Measurements from ENCODE around the gene OMA1. TPM values are rescaled to one million over a fixed set of nuclear protein-coding genes. Genes with fewer than 3 reads are reported as not detected.

OMA1 gene
- polyA plus RNA-seq, 2 of the 4 experiments (the other 2 are of a cell fraction), result 11.7 to 18.0 TPM

DNA sequence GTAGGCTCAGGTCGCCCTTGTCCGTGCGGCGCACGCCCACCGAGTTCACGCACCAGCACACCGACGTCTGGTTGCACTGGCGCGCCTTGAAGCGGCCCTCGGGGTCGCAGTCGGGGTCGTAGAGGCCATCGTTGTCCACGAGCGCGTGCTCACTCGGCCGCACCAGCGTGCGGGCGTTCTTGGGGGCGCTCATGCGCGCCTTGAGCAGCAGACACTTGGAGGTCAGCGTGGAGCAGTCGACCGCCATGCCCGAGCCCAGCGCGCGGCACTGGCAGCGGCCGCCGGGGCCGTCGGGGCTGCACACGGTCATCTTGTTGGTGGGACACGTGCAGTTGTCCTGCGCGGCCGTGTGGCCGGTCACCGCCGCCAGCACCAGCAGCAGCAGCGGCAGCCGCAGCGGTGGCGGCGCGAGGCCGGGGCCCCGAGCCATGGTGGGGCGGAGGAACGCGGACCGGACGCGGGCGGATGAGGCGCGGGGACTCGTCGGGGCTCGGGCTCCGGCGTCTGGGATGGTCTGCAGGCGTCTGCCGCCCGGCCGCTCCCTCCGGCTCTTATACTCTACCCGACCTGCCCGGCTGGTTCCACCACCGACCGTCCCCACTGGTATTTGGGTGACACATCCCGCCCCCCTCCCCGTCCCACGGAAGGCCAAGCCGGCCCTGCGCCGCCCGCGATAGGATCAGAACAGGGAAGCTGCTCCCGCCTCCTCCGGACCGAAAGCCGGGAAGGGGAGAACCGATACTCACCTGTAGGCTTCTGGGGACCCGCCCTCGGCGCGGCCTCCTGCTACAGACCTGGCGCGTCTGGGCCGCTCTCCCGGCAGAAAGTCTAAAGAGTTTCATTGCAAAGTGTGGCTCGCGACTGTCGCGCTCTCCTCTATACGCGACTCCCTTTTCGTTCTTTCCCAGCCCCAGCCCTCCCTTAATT lies 30.5 kb upstream of the OMA1 start, which contains the start of gene TACSTD2:
TSS of gene TACSTD2 (minus strand) at position 526 of the 927 bp plus-strand sequence. CDS start at position 430, 96 bp downstream.
- Histone ChIP-seq H3K4me1 (no peaks in the 10 kb centered on the region), H3K4me2 (no peak within 1 kb of the TSS), H3K27ac (no peak within 1 kb of the TSS; a peak in 1 of 6 replicates), H3K9me3 (no peaks in the 10 kb centered on the region), H3K4me3 (no peak within 1 kb of the TSS)
- no peak for DNase-seq (ENCODE audit: low read depth in 1 of 2, low spot score in 1 of 2)
- ChIA-PET CTCF (no interaction called here), POLR2A (no interaction called here)
- FAIRE-seq, result no peak
- 87% methylated on average over 58 of the region's 107 CpGs for WGBS (ENCODE audit: missing lambda C conversion rate)
- no peak for ATAC-seq
- TF ChIP-seq NPAS2 (CRISPR knock-in tag; IDR thresholded peaks at IDR 0.05; ENCODE audit: borderline replicate concordance) (no peak), EHF (CRISPR knock-in tag; IDR thresholded peaks at IDR 0.05) (no peak), ZNF302 (CRISPR knock-in tag; IDR thresholded peaks at IDR 0.05) (no peak), KDM5A (IDR thresholded peaks at IDR 0.05) (no peak), NFE2L2 (conservative IDR thresholded peaks at IDR 0.05; ENCODE audit: low read length) (no peak), SREBF2 (IDR thresholded peaks at IDR 0.05) (no peak), RAD21 (conservative IDR thresholded peaks at IDR 0.05 in 1 of 2, IDR thresholded peaks at IDR 0.05 in 1 of 2) (no peak)
- TF ChIP-seq, protein P1, sequence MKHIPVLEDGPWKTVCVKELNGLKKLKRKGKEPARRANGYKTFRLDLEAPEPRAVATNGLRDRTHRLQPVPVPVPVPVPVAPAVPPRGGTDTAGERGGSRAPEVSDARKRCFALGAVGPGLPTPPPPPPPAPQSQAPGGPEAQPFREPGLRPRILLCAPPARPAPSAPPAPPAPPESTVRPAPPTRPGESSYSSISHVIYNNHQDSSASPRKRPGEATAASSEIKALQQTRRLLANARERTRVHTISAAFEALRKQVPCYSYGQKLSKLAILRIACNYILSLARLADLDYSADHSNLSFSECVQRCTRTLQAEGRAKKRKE (CRISPR knock-in tag; IDR thresholded peaks at IDR 0.05; ENCODE audit: low read depth), result no peak

DNA sequence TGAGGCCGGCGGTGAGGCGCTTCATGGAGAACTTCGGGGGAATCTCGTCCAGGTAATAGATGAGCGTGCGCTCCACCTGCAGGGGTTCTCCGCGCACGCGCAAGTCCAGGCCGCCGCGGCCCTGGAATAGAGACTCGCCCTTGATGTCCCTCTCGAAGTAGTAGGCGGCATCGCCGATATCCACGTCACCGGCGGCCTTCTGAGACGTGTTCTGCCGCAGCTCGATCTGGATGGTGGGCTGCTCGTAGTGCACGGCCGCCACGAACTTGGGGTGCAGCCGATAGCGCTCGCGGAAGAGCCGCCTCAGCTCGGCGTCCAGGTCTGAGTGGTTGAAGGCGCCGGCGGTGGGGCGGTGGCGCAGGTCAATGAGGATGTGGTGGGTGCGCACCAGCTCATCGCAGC lies 29.8 kb upstream of the OMA1 start:
- DNase-seq (ENCODE audit: low read depth in 1 of 2, low spot score in 1 of 2) (no peak), FAIRE-seq (no peak), ATAC-seq (no peak)
- no peak overlapping the region for H3K4me2 ChIP-seq
- no peak overlapping the region for H3K27ac ChIP-seq
- ChIA-PET CTCF (no interaction called here), POLR2A (no interaction called here)
- no peaks in the 10 kb centered on the region for H3K4me1 ChIP-seq
- TF ChIP-seq, protein P2, sequence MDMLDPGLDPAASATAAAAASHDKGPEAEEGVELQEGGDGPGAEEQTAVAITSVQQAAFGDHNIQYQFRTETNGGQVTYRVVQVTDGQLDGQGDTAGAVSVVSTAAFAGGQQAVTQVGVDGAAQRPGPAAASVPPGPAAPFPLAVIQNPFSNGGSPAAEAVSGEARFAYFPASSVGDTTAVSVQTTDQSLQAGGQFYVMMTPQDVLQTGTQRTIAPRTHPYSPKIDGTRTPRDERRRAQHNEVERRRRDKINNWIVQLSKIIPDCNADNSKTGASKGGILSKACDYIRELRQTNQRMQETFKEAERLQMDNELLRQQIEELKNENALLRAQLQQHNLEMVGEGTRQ (IDR thresholded peaks at IDR 0.05), result no peak
- TF ChIP-seq CEBPB (IDR thresholded peaks at IDR 0.05) (no peak), ZNF302 (CRISPR knock-in tag; IDR thresholded peaks at IDR 0.05) (no peak), FOSL2 (IDR thresholded peaks at IDR 0.05) (no peak), FOSL2 (CRISPR knock-in tag; IDR thresholded peaks at IDR 0.05) (no peak), HEYL (CRISPR knock-in tag; IDR thresholded peaks at IDR 0.05) (no peak), RNF2 (IDR thresholded peaks at IDR 0.05; ENCODE audit: borderline replicate concordance, low read depth) (no peak), ZC3H11A (IDR thresholded peaks at IDR 0.05) (no peak), CBX2 (IDR thresholded peaks at IDR 0.05; ENCODE audit: borderline replicate concordance, low read depth) (no peak), RCOR1 (IDR thresholded peaks at IDR 0.05; ENCODE audit: low read depth, low read length) (no peak), HOXA7 (CRISPR knock-in tag; IDR thresholded peaks at IDR 0.05) (no peak), MYC (IDR thresholded peaks at IDR 0.05; ENCODE audit: borderline replicate concordance, low read length) (no peak), SREBF2 (IDR thresholded peaks at IDR 0.05) (no peak), JUN (IDR thresholded peaks at IDR 0.05) (no peak), BHLHE40 (IDR thresholded peaks at IDR 0.05; ENCODE audit: low read depth, low read length) (no peak), JUNB (IDR thresholded peaks at IDR 0.05) (no peak)
- TF ChIP-seq, protein P3, sequence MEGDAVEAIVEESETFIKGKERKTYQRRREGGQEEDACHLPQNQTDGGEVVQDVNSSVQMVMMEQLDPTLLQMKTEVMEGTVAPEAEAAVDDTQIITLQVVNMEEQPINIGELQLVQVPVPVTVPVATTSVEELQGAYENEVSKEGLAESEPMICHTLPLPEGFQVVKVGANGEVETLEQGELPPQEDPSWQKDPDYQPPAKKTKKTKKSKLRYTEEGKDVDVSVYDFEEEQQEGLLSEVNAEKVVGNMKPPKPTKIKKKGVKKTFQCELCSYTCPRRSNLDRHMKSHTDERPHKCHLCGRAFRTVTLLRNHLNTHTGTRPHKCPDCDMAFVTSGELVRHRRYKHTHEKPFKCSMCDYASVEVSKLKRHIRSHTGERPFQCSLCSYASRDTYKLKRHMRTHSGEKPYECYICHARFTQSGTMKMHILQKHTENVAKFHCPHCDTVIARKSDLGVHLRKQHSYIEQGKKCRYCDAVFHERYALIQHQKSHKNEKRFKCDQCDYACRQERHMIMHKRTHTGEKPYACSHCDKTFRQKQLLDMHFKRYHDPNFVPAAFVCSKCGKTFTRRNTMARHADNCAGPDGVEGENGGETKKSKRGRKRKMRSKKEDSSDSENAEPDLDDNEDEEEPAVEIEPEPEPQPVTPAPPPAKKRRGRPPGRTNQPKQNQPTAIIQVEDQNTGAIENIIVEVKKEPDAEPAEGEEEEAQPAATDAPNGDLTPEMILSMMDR (IDR thresholded peaks at IDR 0.05), result no peak
- TF ChIP-seq, protein P4, sequence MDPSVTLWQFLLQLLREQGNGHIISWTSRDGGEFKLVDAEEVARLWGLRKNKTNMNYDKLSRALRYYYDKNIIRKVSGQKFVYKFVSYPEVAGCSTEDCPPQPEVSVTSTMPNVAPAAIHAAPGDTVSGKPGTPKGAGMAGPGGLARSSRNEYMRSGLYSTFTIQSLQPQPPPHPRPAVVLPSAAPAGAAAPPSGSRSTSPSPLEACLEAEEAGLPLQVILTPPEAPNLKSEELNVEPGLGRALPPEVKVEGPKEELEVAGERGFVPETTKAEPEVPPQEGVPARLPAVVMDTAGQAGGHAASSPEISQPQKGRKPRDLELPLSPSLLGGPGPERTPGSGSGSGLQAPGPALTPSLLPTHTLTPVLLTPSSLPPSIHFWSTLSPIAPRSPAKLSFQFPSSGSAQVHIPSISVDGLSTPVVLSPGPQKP (IDR thresholded peaks at IDR 0.05; ENCODE audit: low read depth, low read length), result no peak
- no peak overlapping the region for H3K4me3 ChIP-seq
- 83% methylated on average over 27 of the region's 43 CpGs for WGBS (ENCODE audit: missing lambda C conversion rate)
- H3K9me3 ChIP-seq, result no peaks in the 10 kb centered on the region

Data from A549 (cell line).